H9 (cell line): ENCODE results near the gene SGCD. TPM values are rescaled to one million over a fixed set of nuclear protein-coding genes. Genes with fewer than 3 reads are reported as not detected.

Source experiments
- DNase-seq: peaks from one replicate; pipeline ENCODE4 v3.0.0-alpha.2; 2017
- H2AFZ ChIP-seq: one replicate; pipeline ENCODE4 v1.6.1; 2013; ENCODE audit warnings: mild to moderate bottlenecking, low read length, control low read depth, moderate library complexity
- H2AK5ac ChIP-seq: 2 replicates; pipeline ENCODE4 v1.6.1; 2013; ENCODE audit warnings: low read length, control low read depth, mixed read lengths; ENCODE audit not compliant: insufficient read length
- H2BK120ac ChIP-seq: one replicate; pipeline ENCODE4 v1.6.1; 2013; ENCODE audit warnings: low read depth, mild to moderate bottlenecking, low read length, control low read depth, inconsistent platforms; ENCODE audit not compliant: poor library complexity, severe bottlenecking
- H2BK12ac ChIP-seq: 2 replicates; pipeline ENCODE4 v1.6.1; 2013; ENCODE audit warnings: low read length, control low read depth, mixed read lengths, low read depth; ENCODE audit not compliant: insufficient read length
- H2BK15ac ChIP-seq: 2 replicates; pipeline ENCODE4 v1.6.1; 2013; ENCODE audit warnings: low read depth, low read length, control low read depth
- H2BK20ac ChIP-seq: one replicate; pipeline ENCODE4 v1.6.1; 2013; ENCODE audit warnings: low read depth, mild to moderate bottlenecking, low read length, control low read depth, inconsistent platforms; ENCODE audit not compliant: poor library complexity, severe bottlenecking
- H2BK5ac ChIP-seq: 2 replicates; pipeline ENCODE4 v1.6.1; 2013; ENCODE audit warnings: low read length, control low read depth, mixed read lengths; ENCODE audit not compliant: insufficient read length
- H3K14ac ChIP-seq: 2 replicates; pipeline ENCODE4 v1.6.1; 2013; ENCODE audit warnings: low read length, control low read depth; ENCODE audit not compliant: insufficient read depth
- H3K18ac ChIP-seq: 2 replicates; pipeline ENCODE4 v1.6.1; 2013; ENCODE audit warnings: low read depth, mild to moderate bottlenecking, mixed read lengths, low read length, control low read depth; ENCODE audit not compliant: insufficient read length
- H3K23ac ChIP-seq: 2 replicates; pipeline ENCODE4 v1.6.1; 2013; ENCODE audit warnings: low read length, control low read depth, mixed read lengths, low read depth; ENCODE audit not compliant: insufficient read length
- H3K23me2 ChIP-seq: 2 replicates; pipeline ENCODE4 v1.6.1; 2013; ENCODE audit warnings: low read depth, mild to moderate bottlenecking, mixed read lengths, low read length, control low read depth; ENCODE audit not compliant: insufficient read length, poor library complexity, severe bottlenecking
- H3K27ac ChIP-seq: 2 replicates; pipeline ENCODE4 v1.5.1; 2013; ENCODE audit warnings: low read length, control low read depth, mixed read lengths, low read depth; ENCODE audit not compliant: insufficient read length
- H3K27me3 ChIP-seq: 2 replicates; pipeline ENCODE4 v1.6.1; 2013; ENCODE audit warnings: low read length, control low read depth, inconsistent platforms; ENCODE audit not compliant: insufficient read depth
- H3K4ac ChIP-seq: 2 replicates; pipeline ENCODE4 v1.6.1; 2013; ENCODE audit warnings: low read depth, mild to moderate bottlenecking, control low read depth, inconsistent platforms, low read length, moderate library complexity
- H3K4me1 ChIP-seq: 2 replicates; pipeline ENCODE4 v1.6.1; 2013; ENCODE audit warnings: low read length, control low read depth, inconsistent platforms; ENCODE audit not compliant: insufficient read depth
- H3K4me2 ChIP-seq: 2 replicates; pipeline ENCODE4 v1.6.1; 2013; ENCODE audit warnings: low read length, control low read depth, mixed read lengths; ENCODE audit not compliant: insufficient read length, insufficient read depth
- H3K56ac ChIP-seq: 2 replicates; pipeline ENCODE4 v1.6.1; 2013; ENCODE audit warnings: low read depth, mild to moderate bottlenecking, mixed read lengths, low read length, control low read depth; ENCODE audit not compliant: insufficient read length
- H3K79me1 ChIP-seq: 2 replicates; pipeline ENCODE4 v1.6.1; 2013; ENCODE audit warnings: low read depth, mild to moderate bottlenecking, moderate library complexity, low read length, control low read depth, inconsistent platforms; ENCODE audit not compliant: insufficient read depth, poor library complexity, severe bottlenecking
- H3K79me2 ChIP-seq: 2 replicates; pipeline ENCODE4 v1.6.1; 2013; ENCODE audit warnings: low read length, control low read depth, inconsistent platforms; ENCODE audit not compliant: insufficient read depth
- H3K9ac ChIP-seq: 2 replicates; pipeline ENCODE4 v1.6.1; 2013; ENCODE audit warnings: low read length, control low read depth, mixed read lengths; ENCODE audit not compliant: insufficient read length; ENCODE audit errors: extremely low read depth
- H3K9me3 ChIP-seq: one replicate; pipeline ENCODE4 v1.6.1; 2013; ENCODE audit warnings: low read depth, low read length, inconsistent platforms; ENCODE audit not compliant: control insufficient read depth
- H3T11ph ChIP-seq: one replicate; pipeline ENCODE4 v1.6.1; 2013; ENCODE audit warnings: mild to moderate bottlenecking, low read length, control low read depth, inconsistent platforms
- H4K20me1 ChIP-seq: one replicate; pipeline ENCODE4 v1.6.1; 2013; ENCODE audit not compliant: control insufficient read depth, insufficient read length, insufficient read depth
- H4K5ac ChIP-seq: 2 replicates; pipeline ENCODE4 v1.6.1; 2013; ENCODE audit warnings: low read depth, mild to moderate bottlenecking, mixed read lengths, low read length, control low read depth; ENCODE audit not compliant: insufficient read length
- H4K8ac ChIP-seq: replicated peaks from 2 replicates; pipeline ENCODE4 v1.6.1; 2013; ENCODE audit warnings: low read length, control low read depth, mixed read lengths, low read depth; ENCODE audit not compliant: insufficient read length
- H4K91ac ChIP-seq: 2 replicates; pipeline ENCODE4 v1.6.1; 2013; ENCODE audit warnings: low read depth, mild to moderate bottlenecking, moderate library complexity, mixed read lengths, low read length, control low read depth; ENCODE audit not compliant: insufficient read length
- H3K27ac Mint-ChIP-seq, 3 experiments: 2 replicates in 2 of 3; 3 replicates in 1 of 3; pipeline ENCODE4 v1.8.0; 2020 to 2021; ENCODE audit warnings: mixed read lengths in 3 of 3, mild to moderate bottlenecking in 1 of 3, moderate library complexity in 1 of 3
- H3K27me3 Mint-ChIP-seq: 2 replicates; pipeline ENCODE4 v1.8.0; 2021; ENCODE audit warnings: low read depth, mild to moderate bottlenecking, moderate library complexity, mixed read lengths
- H3K36me3 Mint-ChIP-seq, 3 experiments: 2 replicates in 2 of 3; 3 replicates in 1 of 3; pipeline ENCODE4 v1.8.0; 2020 to 2021; ENCODE audit warnings: low read depth in 3 of 3, mixed read lengths in 3 of 3; ENCODE audit not compliant: insufficient read depth in 1 of 3
- H3K4me1 Mint-ChIP-seq, 2 experiments: 2 replicates each; pipeline ENCODE4 v1.8.0; 2020; ENCODE audit warnings: mixed read lengths in 2 of 2
- H3K4me3 Mint-ChIP-seq, 2 experiments: 2 replicates in 1 of 2; 3 replicates in 1 of 2; pipeline ENCODE4 v1.8.0; 2020 to 2021; ENCODE audit warnings: mild to moderate bottlenecking in 2 of 2, mixed read lengths in 2 of 2, moderate library complexity in 1 of 2
- H3K9me3 Mint-ChIP-seq, 2 experiments: 2 replicates in 1 of 2; 3 replicates in 1 of 2; pipeline ENCODE4 v1.8.0; 2020; ENCODE audit warnings: mild to moderate bottlenecking in 2 of 2, mixed read lengths in 2 of 2, moderate library complexity in 1 of 2
- WGBS: extraction: QIAGEN DNeasy Blood & Tissue Kit; methylation state at CpG from one replicate; pipeline ENCODE4 v1.1.7; 2013; ENCODE audit warnings: missing lambda C conversion rate, low lambda C conversion rate, mixed read lengths; ENCODE audit not compliant: insufficient read length; ENCODE audit errors: extremely low coverage; 5-methylcytosine and 5-hydroxymethylcytosine counted together
- total RNA-seq: library from RNA; stranded (reverse); gene quantifications from 2 replicates; pipeline ENCODE4 v1.2.1, GENCODE V29; 2021
- TF ChIP-seq, protein P1 (sequence below): fragments of 200-600 bp; sonication (generic); conservative IDR thresholded peaks from 3 replicates; pipeline ENCODE4 v1.8.0; 2021; ENCODE audit warnings: antibody characterized with exemption, mild to moderate bottlenecking

Gene SGCD
- total RNA-seq, 1 experiment from 2014 or later: 0.11 TPM

DNA sequence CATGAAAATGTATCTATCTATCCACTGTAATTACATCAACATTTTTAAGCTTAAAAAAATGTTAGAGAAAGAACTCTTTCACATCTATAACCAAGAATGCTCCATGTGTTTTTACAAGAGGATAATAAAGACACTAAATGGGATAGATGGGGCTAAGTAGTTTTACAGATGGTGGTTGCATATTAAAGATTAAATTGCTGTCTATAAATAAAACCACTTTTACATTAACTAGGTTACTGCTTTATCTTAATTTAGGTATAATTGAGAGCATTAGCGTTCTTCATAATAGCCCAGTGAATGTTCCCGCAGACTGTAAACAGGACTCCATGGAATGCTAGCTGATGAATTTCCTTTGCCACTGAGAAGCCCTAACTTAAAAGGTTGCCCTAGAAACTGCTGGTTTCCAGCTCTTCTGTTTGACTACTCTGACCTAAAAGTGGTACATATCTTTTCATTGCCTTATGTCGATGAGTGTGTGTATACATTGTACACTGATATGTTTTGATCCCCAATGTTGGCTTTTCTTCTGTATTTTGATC lies 117.9 kb downstream of the SGCD start:
- Histone ChIP-seq H3K27ac (no peak overlapping the region), H3K14ac (no peak overlapping the region), H3K4me2 (no peak overlapping the region), H3K9me3 (no peaks in the 10 kb centered on the region), H2BK20ac (no peak overlapping the region), H3K56ac (no peak overlapping the region), H3K4me1 (peaks cover 7% of the 10 kb centered on the region; the same call in 1 of the 2 replicates), H2BK120ac (no peak overlapping the region), H4K20me1 (no peaks in the 10 kb centered on the region), H3T11ph (no peak overlapping the region), H4K5ac (no peak overlapping the region), H4K91ac (no peak overlapping the region), H3K23me2 (no peaks in the 10 kb centered on the region), H3K79me1 (no peaks in the 10 kb centered on the region), H3K9ac (no peak overlapping the region), H3K79me2 (no peaks in the 10 kb centered on the region), H2AFZ (no peak overlapping the region), H3K23ac (no peak overlapping the region), H3K27me3 (no peaks in the 10 kb centered on the region), H4K8ac (no peak overlapping the region), H2BK15ac (no peak overlapping the region), H2BK5ac (no peak overlapping the region), H3K18ac (no peak overlapping the region), H2AK5ac (no peak overlapping the region), H2BK12ac (no peak overlapping the region), H3K4ac (no peak overlapping the region)
- no peak overlapping the region for H3K4me3 Mint-ChIP-seq
- H3K9me3 Mint-ChIP-seq: no peaks in the 10 kb centered on the region
- no peaks in the 10 kb centered on the region for H3K36me3 Mint-ChIP-seq
- H3K27me3 Mint-ChIP-seq: no peaks in the 10 kb centered on the region
- H3K4me1 Mint-ChIP-seq: peaks cover 43 to 44% of the 10 kb centered on the region in 2 experiments
- no peak overlapping the region; a peak in 1 of 7 replicates for H3K27ac Mint-ChIP-seq
- TF ChIP-seq, protein P1, sequence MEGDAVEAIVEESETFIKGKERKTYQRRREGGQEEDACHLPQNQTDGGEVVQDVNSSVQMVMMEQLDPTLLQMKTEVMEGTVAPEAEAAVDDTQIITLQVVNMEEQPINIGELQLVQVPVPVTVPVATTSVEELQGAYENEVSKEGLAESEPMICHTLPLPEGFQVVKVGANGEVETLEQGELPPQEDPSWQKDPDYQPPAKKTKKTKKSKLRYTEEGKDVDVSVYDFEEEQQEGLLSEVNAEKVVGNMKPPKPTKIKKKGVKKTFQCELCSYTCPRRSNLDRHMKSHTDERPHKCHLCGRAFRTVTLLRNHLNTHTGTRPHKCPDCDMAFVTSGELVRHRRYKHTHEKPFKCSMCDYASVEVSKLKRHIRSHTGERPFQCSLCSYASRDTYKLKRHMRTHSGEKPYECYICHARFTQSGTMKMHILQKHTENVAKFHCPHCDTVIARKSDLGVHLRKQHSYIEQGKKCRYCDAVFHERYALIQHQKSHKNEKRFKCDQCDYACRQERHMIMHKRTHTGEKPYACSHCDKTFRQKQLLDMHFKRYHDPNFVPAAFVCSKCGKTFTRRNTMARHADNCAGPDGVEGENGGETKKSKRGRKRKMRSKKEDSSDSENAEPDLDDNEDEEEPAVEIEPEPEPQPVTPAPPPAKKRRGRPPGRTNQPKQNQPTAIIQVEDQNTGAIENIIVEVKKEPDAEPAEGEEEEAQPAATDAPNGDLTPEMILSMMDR: no peak
- no peak for DNase-seq
- WGBS: no CpG with 5 or more reads among the region's 3 CpGs
